Inferior parietal cortex (tissue), 1 donor: ENCODE results near the gene CRYGN.

Source experiments
- DNase-seq: peaks from one replicate; pipeline ENCODE4 v3.0.0-alpha.2; 2016; ENCODE audit errors: extremely low spot score

CRYGN gene

DNA sequence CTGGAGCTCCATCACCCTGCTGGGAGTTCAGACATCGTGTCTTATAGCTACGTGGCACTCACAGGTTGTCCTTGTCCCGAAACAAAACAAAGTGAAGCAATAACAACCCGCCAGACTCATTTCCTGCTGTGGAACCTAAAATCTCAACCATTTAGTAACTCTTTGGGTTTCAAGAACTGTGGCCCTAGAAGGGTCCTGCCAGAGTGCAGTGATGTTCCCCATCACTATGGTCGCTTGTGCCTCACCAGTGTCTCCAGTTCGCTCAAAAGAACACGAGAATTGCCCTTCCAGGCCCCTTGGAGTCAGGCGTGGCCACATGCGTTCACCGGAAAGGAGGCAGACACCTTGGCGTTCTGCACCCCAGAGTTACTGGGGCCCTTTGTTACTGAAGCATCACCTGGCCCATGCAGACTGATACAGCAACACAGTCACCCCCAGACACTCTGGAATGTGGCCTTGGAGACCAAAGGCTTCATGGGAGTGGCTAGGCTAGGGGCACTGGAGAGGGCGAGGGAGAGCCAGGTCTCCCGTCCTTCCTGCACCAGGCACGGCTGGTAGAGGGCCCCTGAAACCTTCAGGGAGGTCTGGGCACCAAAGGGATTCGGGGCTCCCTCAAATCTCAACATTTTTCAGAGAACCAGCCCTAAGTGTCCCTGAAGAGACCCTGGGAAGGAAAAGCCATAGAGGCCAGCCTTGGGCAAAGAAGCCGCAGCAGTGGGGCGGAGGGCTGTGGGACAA lies 908 bp downstream of the CRYGN start:
- DNase-seq: no peak

GRCh38 chr7:151437866-151438516 lies 1.9 kb downstream of the CRYGN start:
- no peak for DNase-seq

- no peak for DNase-seq
Measured at GRCh38 chr7:151437159-151437553, 2.8 kb downstream of the CRYGN start.

- no peak for DNase-seq
Measured at GRCh38 chr7:151436446-151437158, 3.3 kb downstream of the CRYGN start.

DNA sequence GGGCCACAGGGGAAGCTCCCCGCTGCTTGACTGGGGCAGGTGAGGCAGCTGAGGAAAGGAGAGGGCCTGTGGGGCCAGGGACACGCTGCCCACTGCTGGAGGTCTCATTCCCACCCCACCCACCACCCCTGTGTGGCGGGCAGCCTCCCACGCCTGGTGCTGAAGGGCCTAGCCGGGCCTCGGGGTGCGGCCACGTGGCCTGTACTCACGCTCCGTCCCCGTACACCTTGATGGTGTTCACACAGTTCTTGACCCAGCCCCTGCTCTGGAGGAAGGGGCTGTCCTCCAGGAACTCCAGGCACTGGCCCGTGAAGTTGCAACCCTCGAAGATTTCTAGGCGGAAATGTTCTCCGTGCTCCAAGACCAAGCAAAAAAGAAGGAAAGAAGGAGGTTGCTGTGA lies 4.0 kb downstream of the CRYGN start:
- no peak for DNase-seq

DNA sequence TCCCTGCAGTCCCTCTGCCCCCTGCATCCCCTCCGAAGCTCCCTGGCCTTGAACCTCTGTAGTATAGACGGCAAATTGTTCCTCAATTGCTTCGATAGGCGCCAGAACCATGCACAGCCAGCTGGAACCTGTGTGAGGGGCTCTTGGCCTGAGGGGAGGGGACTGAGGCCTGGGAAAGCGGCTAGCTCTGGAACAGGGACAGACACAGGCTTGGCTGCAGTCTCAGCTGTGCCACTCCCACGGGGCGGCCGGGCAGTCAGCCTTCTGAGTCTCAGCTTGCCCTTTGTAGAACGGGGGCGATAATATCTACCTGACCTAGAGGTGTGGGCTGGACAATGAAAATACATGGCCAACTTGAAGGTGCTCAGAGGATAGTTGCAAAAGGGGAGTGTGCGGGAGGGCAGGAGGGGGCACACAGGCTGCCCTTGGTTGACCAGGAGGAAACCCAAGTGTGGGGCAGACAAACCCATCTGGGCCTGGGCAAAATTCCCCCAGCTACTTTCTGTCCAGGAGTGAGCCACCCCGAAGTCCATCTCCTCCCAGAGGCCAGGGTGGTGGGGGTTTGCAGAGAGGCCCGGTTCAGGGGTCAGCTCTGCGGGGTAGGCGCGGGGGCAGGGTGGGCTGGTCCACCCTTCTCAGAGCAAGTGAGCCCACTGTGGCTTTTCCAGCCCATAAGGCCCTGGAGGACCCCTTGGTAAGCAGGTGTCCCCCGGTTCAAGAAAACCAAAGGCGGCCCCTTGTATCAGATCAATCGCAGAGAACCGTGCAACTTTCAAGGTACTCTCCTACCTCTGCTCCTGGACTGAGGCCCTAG lies 4.6 kb downstream of the CRYGN start:
- no peak for DNase-seq

- no peak for DNase-seq
Measured at GRCh38 chr7:151434549-151434948, 5.4 kb downstream of the CRYGN start.

DNA sequence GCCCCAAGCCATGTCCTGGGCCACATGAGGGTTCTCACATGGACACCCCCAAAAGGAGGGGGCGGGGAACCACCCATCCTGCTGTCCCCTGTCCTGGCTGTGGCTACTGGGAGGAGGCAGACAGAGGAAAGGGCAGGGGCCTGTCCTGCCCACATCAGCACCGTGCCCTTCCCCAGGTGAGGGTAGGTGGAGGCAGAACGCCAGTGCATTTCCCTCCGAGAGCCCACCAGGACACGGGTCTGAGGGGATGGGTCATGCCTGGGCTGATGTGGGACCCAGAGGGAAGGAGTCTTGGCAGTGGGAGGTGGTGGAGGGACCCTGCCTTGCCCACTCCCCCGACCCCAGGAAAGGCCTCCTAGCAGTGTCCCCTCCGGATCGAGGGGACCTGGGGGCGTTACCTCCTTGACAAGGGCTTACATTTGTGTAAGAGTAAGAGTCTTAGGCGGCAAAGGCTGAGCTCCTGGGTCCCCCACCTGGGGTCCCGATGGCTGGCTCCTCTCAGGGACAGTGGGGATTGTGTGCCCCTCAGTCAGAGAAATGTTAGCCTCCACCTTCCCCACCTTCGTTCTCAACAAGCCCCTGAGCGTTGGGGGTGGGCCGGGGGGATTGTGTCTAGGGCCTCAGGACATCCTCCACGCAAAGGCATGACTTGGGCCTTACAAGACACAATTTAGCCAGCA lies 6.1 kb downstream of the CRYGN start:
- DNase-seq: no peak

GRCh38 chr7:151432658-151433521 lies 7.1 kb downstream of the CRYGN start:
- DNase-seq: no peak

DNA sequence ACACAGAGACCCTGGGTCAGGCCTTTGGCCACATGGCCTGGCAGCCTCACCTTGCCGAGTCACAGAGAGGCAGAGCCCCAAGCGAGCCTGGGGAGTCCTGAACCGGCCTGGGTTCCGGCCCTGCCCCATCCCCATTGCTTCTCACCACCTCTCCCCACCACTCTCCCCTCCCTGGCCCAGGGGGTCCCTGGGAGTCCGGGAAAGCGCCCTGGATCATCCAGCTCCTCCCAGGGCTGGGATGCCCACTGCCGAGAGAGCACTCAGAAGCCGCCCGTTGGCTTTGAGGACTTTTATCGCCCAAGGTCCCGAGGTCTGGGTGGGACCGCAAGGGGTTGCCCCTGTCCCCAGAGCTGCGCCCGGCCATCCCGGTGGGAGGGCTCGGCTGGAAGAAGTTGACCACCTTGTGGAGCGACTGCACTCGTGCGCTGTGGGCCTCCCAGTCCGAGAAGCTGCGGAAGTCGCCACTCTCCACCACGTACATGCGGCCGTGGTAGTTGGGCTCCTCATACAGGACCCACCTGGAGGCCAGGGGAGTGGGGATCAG lies 8.1 kb downstream of the CRYGN start:
- DNase-seq: no peak

GRCh38 chr7:151431281-151431767 lies 8.6 kb downstream of the CRYGN start:
- no peak for DNase-seq

DNA sequence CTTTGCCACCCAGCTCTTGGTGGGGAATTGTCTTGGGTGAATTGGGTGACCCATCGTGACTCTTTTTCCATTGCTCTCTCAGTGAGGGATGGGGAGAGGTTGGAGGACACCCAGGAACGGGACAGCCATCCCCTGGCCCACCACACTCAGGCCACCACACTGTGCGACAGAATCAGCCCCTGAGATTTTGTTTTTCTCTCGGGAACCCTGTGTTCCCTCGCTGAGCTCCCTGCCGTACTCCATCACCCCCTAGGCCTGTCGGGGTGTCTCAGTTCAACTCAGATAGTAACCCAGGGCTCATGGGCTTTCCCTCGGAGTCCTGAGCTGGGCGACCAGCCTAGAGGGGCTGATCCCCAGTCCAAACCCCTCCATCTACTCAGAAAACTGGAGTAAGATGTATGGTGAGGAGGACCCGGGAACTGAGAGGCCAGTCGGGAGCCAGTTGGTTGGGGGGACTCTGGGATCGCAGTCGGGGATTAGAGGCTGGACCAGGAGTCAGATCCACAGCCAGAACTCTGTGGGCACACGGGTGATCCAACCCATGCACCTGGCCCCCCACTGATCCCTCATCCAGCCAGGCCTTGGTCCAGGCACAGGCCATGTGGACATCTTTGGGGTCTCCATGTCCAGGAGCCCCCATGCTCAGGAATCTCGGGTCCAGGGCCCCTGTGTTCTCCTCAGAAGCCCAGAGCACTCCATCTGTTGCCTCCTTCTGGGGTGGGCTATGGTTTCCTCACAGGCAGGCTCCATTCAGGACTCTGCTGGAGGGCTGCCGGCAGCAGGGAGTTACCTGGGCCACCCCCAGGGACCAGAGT lies 9.3 kb downstream of the CRYGN start:
- DNase-seq: no peak

- no peak for DNase-seq
Measured at GRCh38 chr7:151429560-151430331, 10.2 kb downstream of the CRYGN start.

DNA sequence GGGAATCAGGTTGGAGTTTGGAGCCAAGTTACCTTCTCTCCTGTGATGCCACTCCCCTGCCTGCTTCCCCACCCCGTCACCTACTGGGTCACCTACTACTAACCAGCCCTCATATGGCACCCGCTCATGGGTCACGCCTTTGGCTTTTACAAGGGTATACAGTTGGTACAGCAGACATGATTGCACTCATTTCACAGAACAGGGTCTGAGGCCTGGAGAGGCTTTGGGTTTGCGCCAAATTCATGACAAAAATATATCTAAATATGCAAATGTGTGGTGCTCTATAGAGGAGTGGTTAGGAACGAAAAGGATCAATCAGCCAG lies 10.7 kb downstream of the CRYGN start:
- DNase-seq: no peak

DNA sequence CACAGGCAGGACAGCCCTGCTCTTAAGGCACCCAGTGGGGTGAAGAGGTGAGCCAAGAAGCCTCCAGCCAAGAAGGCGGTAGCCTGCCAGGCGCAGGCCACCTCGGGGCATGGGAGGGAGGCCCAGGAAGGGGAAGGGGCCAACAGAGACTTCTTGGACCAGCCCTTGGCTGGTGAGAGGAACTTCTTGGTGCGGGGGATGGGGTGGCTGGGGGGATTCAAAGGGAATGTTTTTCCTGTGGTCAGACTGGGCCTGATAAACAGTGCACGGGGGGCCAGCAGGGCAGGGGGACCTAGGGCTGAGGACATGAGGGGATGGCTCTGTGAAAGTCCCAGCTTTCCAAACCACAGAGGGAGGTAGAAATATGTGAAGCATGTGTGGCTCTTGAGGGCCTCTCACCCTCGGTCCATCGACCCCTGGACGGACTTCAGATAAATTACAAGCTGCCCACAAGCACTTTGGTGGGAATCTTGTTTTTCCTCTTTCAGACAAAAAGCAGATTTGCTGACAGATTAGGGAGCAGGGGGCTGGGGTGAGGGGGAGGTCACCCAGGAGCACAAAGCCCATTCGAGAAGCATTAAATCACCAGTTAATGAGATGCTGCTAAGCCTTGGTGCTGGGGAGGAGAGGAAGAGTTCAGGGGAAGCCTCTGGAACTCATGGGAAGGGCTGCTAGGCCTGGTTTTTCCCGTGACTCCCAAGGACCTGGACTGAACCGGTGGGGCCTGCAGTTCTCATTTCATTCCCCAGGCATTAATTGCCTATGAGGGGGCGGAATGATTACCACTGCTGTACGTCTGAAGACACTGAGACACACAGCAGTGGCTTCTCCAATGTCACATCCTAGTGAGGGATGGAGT lies 11.3 kb downstream of the CRYGN start:
- DNase-seq: no peak

GRCh38 chr7:151427705-151428377 lies 12.1 kb downstream of the CRYGN start:
- no peak for DNase-seq
